NCI-H510A (cell line): ENCODE measurements around the gene FAM200B.

Source experiments
- DNase-seq: peaks from one replicate; lab custom pipeline; 2025; lab: John Stamatoyannopoulos, UW

The FAM200B gene

DNA sequence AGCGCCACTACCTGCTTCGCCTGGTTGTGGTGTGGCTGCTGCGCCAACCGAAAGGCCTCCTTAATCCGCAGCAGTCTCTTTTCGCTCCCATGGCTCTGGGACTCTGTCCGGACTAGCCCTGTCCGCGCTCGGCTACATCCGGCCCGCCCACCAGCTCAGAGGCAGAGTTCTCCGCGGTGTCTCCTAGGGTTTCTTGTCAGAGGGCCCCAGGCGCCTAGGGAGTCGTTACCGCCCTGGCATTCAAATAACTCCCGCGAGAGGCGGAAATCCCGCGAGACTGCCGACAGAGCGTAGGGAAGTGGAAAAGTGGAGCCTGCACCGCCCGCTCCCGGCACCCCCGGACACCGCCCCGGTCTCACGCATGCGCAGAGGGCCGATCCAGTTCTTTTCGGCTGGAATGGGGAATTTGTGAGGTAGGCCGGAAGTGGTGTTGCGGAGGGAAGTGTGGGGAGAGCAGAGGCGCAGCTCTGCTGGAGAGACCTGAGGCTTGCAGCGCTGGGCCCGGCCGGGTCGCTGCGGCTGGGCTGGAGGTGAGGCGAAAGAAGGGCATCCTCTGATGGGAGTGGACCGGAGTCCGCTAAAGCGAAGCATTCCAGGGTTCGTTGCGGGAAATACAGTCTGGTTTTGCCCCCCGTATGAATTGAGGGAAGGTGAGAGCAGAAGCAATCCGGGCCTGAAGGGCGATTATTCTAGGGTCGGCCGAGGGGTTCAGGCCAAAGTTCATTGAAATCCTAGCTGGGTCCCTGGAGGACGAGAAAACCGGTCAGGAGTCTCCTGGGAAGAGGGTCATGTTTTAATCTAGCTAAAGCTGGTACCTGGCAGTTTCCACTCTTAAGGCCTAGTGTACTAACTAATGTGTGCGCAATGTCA lies at the start of gene FAM200B:
Gene FAM200B, plus strand, starts transcription at position 456 of the 870 bp plus-strand sequence. CDS start 5,151 bp downstream, outside the sequence.
- peak; percentile 83 for DNase-seq

DNA sequence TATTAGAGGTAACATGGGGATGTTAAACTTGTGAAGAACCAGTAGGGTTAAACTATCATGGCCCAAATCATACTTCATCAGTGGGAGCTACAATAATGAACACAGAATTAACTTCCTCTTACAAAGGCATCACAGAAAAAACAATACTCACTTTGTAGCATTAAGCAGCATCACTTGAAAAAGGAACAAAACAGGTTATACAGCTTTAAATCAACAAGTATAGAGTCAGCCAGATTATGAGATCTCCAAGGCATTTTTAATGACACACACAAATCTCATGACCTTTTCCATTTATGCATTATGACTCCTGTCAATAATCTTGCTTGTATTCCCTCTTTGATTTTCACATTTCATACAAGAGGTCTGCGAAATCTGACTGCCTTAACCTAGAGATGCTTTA lies 44.8 kb upstream of the FAM200B start:
- no peak for DNase-seq

DNA sequence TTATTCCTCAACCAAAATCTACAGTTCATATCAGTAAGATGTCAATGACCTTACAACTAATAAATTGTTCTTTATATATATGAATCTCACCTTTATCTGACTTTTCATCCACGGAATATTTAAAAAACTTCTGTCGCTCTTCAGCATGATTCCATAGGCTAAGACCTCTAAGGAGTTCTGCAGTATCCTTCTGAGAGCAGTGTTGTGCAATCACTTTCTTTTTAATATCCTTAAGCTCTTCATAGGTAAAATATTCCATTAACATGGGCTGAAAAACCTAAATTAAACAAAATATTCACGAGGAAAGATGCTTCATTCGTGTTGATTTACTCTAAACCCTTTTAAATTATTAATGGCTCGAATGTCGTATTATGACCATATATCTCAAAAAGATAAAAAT lies 43.2 kb upstream of the FAM200B start:
- no peak for DNase-seq

DNA sequence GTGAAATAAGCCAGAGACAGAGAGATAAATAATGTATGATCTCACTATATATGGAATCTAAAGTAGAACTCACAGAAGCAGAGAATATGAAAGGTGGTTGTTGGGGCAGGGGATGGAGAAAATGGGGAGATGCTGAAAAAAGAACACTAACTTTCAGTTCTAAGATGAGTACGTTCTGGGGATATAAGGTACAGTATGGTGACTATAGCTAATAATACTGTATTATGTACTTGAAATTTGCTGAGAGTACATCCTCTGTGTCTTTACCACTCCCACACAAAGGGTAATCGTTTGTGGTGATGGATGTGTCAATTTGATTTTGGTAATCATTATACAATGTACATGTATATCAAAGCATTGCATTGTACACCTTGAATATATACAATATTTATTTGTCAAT lies 33.0 kb upstream of the FAM200B start:
- no peak for DNase-seq

DNA sequence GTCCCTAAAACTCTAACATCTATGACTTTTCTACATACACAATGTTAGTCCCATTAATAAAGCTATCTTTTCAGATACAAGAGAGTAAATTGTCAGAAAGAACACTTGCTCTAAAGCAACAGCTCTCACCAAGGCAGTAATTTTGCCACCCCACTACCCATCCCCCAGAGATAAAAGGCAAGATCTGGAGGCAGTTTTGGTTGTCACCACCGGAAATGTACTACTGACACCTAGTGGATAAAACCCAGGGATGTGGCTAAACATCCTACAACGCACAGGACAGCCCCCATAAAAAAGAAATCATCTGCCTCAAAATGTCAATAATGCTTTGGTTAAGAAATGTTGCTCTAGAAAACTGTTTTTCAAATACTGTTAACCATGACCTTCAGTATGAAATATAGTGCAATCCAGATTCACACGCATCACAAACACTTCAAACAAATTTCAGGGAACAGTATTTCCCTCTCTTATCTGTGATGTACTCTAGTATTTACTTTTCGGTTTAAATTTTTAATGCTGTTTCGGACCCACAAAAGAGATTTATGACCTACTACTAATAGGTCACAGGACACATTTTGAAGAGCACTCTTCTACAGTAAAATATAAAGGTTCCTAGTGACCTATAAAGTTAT lies 31.6 kb upstream of the FAM200B start:
- DNase-seq, result peak; percentile 7

DNA sequence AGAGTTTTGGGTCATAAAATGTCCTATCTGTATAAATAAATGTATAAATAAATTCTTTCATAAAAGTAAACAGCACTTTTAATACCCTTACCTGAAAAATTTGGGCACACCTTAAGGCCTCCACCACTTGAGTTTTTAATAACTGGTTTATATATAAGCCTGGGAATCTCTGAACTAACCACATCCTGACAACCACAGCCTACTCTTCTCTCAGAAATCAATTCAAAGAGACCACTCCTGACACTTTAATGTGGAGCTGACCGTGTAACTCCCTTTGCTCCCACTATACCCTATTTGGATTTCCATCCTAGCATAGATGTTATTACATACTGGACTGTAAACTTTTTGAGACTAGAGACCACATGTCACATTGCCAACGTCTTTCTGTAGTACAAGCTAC lies 30.0 kb upstream of the FAM200B start:
- no peak for DNase-seq

DNA sequence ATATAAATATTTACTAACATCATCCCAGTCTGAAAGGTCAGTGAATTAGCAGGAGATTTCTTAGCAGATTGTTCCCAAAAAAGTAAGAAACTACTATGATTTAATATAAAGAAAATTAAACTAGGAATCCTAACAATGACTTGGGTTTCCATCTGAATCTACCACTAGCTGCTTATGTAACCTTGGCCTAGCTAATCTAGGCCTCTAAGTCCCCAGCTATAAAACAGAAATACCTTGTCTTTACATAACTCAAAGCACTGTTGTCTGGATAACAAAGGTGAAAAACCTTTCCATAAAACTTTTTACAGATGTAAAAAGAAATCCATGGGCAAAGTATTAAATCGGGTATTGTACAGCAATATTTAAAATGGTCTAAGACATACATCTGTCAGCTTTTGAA lies 29.4 kb upstream of the FAM200B start:
- DNase-seq, result no peak

DNA sequence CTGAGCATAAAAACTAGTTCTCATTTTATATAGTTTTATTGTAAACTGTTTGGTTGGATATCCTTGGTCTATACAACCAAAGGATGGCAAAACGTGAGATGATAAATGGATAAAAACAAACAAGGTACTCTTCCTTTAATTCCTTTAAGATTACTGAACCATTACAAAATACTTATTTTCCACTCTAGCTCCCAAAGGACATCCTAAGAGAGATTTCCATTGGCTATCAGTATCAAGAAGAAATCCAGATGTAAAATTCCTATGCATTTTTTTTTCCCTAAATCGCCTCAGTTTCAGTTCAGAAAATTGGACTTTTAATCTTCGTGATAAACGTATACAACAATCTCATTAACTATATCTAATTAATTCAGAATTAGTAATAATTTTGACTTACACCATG lies 28.8 kb upstream of the FAM200B start:
- DNase-seq, result no peak

DNA sequence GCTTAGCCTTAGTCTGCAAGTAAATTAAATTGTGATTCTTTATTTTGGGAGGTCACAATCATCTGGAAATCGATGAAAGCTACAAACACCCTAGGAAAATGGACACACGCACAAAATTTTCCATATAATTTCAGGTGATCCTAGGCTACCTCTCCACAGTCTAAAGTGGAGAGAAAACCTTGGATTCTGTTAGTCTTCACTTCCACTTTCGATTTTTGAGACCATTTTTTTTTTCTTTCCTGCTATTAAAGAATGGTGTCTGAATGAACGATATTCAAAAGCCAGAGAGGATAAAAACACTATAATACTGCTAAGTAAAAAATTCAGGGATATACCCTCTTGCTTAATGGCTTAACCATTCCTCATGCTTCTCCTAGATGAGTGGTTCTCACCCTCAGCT lies 28.2 kb upstream of the FAM200B start:
- DNase-seq, result no peak

DNA sequence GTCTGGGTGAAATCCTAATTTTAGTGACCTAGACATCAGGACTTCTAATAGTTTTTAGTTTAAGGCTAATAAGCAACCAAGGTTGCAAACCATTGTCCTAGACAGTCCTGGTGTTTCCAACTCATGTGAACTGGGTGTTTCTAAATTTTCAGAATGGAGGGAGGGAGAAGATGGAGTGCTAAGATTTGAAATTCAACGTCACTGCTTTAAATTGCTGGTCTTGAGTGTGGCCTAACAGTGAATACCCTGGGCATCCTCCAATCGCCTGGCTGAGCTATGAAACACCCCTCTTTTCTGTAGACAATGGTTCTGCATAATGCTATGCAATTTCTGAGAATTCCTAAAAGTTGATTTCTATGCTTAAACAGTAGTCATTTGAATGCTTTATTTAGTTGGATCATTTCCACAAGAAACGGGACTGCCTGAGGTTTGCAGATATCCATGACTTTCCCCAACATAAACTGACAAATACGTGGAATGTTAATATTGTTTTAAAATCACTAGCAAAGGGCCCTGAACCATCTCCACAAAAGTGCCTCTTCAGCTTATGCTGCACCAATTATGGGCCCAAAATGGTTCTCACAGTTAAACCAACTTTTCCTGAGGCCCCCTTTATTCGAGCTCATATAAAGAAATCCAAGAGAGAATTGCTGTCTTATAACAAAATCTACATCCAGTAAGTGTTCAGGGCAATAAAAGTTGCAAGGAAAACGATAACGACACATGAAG lies 27.6 kb upstream of the FAM200B start:
- no peak for DNase-seq

DNA sequence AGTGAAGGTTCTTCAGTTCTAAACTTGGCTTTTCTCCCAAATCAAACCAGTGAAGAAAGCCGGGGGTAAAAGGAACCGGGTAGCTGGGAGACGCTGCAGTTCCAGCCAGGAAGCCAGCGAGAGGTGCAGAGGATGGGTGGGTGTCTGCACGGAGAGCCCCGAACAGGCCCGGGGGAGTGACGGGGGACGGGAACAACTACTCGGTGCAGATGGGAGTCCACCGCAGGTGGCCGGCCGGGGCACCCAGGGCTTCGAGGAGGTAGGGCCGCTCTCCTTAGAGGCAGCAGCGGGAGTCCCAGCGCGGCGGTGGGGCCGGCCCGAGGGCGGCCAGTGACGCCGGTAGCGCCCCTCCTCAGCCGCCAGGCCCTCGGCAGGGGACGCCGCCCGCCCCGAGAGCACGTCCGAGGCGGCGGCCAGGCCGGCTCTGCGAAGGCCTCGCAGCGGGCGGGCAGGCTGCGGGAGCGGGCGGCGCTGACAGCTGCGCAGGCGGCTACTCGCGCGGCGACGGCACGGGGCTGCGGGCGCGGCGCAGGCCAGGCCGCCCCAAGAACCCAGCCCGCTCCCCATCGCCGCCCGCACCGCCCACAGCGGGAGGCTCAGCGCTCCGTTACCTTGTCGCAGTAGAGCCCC lies 26.9 kb upstream of the FAM200B start:
- DNase-seq, result no peak

DNA sequence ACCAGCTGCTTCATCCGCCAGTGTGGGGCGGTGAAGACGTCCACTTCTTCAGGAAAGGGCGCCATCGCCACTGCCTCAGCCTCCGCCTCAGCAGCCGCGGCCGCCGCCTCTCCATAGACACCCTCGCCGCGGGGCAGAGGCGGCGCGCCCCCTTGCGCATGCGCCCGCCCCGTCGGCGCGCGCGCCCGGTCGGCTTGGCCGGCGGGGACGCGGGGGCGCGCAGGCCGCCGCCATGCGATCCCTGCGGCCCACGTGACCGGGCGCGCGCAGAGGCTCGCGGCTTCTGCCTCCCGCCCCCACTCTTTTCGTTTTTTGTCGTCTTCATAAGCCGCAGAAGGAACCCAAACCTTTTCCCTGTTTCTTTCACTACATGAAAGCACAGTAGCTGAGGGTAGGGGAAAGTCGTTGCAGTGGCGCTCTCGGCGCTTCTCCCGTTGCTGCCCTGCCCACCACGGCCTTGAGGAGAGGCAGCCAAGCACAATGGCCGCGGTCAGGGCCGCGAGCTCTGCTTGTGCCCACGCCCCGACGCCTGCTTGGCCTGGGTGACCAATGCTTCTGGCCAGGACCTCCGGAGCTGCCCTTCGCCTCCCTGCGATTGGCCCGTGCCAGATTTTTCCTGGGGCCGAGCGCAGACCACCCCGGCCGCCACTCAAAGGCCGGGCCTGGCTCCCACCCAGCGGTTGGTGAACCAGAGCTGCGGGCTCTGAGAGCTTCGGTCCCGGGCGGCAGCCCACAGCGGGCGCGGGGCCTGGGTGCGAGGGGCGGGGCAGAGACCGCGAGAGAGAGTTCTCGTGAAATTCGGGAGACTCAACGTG lies 26.2 kb upstream of the FAM200B start, which contains the start of gene FBXL5:
Gene FBXL5, minus strand, starts transcription at position 135 of the 815 bp plus-strand sequence. Its CDS starts 70 bp downstream, at position 65.
- DNase-seq, result peak; percentile 54

DNA sequence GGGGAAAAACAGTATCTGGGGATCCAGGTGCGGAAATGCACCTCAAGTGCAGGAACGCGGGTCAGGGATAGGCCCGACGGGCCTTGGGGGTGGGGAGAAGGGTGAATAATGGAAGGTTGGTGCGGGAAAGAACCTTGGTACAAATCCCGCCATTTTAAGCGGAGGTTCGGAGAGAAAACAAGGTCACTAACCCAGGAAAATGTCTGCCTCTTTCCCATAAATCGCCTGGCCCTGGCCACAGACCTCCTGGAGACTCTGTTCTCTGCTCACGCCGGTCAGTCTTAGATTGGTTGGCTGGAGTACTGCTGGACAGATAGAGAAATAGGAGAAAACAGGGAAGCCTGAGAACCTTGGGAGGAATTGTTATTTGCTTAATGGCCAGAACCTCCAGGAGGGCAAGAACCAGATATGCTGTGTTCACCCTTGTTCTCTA lies 25.6 kb upstream of the FAM200B start:
- DNase-seq, result peak; percentile 8

DNA sequence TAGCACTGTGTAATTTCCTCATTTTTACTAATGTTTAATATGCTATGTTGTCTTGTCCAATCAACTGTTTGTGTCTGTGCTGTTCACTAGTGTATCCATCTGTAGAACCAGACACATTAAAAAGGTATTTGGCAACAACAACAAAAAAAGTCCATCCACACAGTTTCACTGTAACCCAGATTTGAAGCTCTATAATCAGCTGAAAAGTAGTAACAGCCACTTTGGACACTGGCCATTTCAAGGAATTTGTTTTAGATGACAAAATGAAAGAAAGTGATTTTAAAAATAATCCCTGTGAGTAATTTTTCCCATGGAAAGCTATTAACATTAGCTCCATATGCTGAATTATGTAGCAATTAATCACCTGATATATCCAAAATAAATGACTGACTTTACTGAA lies 24.3 kb upstream of the FAM200B start:
- no peak for DNase-seq

DNA sequence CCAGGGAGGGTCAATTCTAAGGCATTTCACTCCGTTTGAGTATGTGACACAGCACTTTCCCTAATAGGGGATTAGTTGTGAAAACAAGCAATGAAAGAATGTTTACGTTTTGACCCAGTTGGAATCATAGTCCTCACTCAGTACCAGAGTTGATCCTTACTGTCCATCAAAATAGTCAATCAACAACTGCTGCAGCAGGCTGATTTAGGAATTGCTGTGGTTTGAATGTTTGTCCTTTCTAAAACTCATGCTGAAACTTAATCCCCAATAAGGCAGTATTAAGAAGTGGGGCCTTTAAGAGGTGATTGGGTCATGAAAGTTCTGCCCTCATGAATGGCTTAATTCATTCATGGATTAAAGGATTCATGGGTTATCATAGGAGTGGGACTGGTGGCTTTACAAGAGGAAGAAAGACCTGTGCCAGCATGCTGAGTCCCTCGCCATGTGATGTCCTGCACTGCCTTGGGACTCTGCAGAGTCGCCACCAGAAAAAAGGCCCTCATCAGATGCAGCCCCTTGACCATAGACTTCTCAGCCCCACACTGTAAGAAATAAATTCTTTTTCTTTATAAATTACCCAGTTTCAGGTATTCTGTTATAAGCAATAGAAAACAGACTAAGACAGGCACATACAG lies 23.4 kb upstream of the FAM200B start:
- DNase-seq, result no peak

DNA sequence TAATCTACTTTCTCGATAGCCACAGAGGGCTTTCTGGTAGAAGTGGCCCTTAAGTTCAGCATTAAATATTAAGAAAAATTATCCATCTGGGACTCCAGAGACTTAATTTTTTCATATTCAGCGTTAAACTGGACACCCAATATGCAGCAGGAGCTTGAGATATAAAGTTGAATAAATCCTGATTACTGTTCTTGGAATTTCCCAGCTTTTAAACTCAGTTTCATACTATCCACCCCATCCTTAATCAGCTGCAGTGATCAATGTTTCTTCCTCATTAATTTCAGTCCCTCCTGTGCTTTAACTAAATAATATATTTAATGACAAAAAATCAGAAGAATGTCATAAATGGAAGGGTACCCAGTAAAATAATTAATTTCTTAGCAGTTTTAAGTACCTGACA lies 22.8 kb upstream of the FAM200B start:
- DNase-seq, result no peak

DNA sequence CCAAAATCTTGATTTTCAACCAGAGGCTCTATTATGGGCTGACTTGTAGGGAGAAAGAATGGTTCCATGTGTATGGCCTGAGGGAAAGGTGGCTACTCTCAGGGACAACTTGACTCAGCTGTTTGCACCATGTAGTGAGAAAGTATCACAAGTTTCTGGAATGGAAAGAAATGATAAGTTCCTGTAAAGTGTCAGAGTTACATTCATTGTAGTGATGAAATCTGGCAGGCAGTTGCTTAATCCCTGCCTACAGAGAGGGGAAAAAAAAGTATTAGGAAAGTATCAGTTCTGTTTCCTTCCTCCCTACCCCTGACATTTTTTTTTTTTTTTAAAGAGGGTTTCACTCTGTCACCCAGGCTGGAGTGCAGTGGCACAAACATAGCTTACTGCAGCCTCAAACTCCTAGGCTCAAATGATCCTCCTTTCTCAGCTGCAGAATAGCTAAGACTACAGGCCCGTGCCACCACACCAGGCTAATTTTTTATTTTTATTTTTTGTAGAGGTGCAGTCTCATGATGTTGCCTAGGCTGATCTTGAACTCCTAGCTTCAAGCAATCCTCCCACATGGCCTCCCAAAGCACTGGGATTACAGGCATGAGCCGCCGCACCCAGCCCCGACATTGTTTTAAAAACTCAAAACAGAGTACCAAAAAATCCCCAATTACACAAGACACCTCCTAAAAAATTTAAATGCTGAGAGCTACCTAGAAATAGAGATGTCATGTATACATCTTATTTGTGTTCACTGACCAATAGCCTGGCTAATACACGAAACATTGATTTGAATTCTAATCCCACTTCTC lies 21.7 kb upstream of the FAM200B start:
- DNase-seq, result no peak

DNA sequence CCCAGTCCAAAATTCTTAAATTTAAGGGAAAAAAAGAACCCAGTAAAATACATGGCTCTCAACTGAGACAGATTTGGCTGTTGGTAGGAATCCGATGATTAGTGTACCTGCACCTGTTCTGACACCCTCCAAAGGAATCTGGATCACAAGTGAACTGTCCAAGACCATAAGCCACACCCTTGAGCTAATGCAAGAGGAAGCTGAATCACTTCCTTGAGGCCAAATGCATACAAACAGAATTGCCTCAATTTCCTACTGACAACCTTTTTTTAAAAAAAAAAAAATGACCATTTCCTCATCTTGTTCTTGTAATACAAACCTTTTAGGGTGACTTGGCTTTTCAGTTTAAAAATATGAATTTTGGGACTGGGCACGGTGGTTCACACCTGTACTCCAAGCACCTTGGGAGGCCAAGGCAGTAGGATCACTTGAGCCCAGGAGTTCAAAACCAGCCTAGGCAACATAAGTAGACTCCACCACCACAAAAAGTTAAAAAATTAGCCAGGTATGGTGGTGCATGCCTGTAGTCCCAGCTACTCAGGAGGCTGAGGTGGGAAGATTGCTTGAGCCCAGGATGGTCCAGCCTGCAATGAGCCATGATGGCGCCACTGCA lies 15.8 kb upstream of the FAM200B start:
- DNase-seq, result no peak

DNA sequence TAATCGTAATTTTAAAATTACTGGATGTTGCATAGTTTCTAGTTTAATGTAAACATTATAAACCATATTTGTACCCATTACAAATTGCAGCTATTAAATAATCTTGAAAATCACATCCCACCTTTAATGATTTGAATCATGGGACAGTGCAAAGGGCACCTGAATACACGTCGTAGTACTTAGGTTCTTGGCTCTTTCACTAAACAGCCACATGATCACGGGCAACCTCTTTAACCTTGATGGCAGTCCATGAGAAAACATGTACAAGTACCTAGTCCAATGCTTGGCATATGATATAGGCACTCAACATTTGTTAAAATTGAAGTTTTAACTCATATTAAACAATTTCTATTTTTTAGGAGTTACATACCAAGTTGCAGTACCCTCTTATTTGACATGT lies 14.6 kb upstream of the FAM200B start:
- no peak for DNase-seq
